Tibial nerve (tissue), 4 donors: ENCODE measurements around the gene USP46.

Experiments used
- EP300 ChIP-seq, 2 donors: sonication (generic); formaldehyde crosslinking; IDR thresholded peaks; one replicate each; pipeline ENCODE4 v1.6.1; 2017; ENCODE audit warnings: antibody characterized with exemption in 2 of 2, mild to moderate bottlenecking in 1 of 2
- POLR2A ChIP-seq, 2 donors: fragments of 450-650 bp; IDR thresholded peaks; one replicate each; pipeline ENCODE4 v1.6.1; 2017; ENCODE audit warnings: antibody characterized with exemption in 2 of 2, mild to moderate bottlenecking in 2 of 2, moderate library complexity in 2 of 2
- TF ChIP-seq, protein P1 (sequence below), 5 experiments: fragments of 200-600 bp in 3 of 5; fragments of 450-650 bp in 2 of 5; sonication (generic) in 3 of 5; IDR thresholded peaks; one replicate each; pipeline ENCODE4 v1.5.1; 2016 to 2019; ENCODE audit warnings: antibody characterized with exemption in 5 of 5, mild to moderate bottlenecking in 3 of 5, moderate library complexity in 2 of 5

DNA sequence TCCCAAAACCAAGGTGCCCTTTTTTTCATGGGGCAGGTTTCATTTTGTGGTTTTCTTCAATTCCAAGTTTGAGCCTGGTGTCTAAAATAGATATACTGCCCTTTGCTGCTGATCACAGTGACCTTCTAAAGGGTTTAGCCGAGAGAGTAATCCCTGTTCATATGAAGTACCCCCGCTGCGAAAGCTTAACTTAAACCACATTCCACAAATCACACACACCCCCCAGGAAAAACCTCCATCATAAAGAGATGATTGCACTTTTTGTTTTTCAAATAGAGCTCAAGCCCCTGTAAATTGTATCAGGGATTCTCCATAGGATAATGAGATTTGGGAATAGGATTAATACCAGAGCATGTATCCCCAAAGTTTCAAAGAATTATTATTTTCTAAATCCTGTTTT, 90.8 kb downstream of the USP46 start:
- TF ChIP-seq, protein P1, sequence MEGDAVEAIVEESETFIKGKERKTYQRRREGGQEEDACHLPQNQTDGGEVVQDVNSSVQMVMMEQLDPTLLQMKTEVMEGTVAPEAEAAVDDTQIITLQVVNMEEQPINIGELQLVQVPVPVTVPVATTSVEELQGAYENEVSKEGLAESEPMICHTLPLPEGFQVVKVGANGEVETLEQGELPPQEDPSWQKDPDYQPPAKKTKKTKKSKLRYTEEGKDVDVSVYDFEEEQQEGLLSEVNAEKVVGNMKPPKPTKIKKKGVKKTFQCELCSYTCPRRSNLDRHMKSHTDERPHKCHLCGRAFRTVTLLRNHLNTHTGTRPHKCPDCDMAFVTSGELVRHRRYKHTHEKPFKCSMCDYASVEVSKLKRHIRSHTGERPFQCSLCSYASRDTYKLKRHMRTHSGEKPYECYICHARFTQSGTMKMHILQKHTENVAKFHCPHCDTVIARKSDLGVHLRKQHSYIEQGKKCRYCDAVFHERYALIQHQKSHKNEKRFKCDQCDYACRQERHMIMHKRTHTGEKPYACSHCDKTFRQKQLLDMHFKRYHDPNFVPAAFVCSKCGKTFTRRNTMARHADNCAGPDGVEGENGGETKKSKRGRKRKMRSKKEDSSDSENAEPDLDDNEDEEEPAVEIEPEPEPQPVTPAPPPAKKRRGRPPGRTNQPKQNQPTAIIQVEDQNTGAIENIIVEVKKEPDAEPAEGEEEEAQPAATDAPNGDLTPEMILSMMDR (IDR thresholded peaks at IDR 0.05), result no peak
- TF ChIP-seq EP300 (IDR thresholded peaks at IDR 0.05) (no peak), POLR2A (IDR thresholded peaks at IDR 0.05) (no peak)
